WI38 (cell line): ENCODE data around the gene LGALS3.

Source experiments
- H3K4me3 ChIP-seq: 2 replicates; pipeline ENCODE4 v1.5.1; 2011; ENCODE audit warnings: low read depth, mild to moderate bottlenecking, control low read depth, low read length
- TF ChIP-seq, protein P1 (sequence below): IDR thresholded peaks from 2 replicates; pipeline ENCODE4 v1.5.1; 2012; ENCODE audit warnings: low read depth, mild to moderate bottlenecking, control low read depth, low read length

LGALS3 gene

DNA sequence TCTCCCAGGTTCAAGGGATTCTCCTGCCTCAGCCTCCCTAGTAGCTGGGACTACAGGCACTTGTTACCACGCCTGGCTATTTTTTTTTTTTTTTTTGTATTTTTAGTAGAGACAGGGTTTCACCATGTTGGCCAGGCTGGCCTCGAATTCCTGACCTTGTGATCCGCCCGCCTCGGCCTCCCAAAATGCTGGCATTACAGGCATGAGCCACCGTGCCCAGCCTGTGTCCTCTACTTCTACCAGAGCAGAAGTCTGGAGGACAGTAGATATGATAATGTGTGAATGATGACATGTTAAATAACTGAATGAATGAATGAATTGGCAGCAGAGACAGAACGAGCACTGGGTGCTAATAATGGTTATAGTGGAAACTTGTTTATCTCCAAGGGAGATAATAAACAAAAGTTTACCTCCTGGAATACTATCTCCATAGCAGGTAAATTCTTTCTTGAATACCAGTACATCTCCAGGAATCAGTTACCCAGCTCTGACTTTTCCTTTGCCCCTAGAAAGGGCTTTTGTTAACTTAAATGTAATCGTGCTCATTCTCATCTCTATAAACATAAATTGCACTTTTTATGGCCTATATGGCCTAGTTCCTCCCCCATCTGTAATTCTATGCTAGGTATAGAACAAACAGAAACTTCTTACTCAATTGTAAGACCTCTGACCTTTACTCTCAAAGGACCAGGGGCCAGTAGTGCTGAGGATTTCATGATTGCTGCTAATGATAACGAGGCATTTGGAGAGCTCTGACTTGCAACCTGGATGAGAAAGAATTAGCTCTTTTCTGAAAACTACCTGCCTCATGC lies 7.2 kb upstream of the LGALS3 start:
- H3K4me3 ChIP-seq: no peak overlapping the region
- TF ChIP-seq, protein P1, sequence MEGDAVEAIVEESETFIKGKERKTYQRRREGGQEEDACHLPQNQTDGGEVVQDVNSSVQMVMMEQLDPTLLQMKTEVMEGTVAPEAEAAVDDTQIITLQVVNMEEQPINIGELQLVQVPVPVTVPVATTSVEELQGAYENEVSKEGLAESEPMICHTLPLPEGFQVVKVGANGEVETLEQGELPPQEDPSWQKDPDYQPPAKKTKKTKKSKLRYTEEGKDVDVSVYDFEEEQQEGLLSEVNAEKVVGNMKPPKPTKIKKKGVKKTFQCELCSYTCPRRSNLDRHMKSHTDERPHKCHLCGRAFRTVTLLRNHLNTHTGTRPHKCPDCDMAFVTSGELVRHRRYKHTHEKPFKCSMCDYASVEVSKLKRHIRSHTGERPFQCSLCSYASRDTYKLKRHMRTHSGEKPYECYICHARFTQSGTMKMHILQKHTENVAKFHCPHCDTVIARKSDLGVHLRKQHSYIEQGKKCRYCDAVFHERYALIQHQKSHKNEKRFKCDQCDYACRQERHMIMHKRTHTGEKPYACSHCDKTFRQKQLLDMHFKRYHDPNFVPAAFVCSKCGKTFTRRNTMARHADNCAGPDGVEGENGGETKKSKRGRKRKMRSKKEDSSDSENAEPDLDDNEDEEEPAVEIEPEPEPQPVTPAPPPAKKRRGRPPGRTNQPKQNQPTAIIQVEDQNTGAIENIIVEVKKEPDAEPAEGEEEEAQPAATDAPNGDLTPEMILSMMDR: no peak

DNA sequence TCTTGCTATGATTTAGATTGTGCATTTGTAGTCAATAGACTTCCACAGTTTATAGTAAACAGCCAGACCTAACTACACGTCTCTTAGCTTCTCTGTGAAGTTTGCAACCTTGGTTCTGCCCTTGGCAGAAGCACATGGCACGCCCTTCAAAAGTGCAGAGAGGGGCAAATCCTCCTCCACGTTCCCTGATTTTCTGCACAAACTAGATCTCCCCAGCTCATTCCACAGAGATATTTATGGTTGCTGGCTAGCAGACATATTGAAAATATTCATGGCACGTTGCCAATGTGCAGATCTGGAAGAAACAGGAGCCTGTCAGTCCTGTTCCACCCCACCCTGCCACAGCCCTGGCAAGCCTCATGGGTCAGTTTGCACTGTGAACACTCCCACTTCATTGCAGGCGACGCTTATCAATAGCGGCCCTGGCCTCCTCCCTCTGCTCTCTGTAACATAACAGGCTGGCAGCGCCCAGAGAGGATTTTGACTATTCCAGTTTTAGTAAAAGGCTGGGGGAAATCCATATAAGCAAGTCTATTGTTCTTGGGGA lies 6.5 kb upstream of the LGALS3 start:
- H3K4me3 ChIP-seq: no peak overlapping the region
- TF ChIP-seq, protein P1: no peak

DNA sequence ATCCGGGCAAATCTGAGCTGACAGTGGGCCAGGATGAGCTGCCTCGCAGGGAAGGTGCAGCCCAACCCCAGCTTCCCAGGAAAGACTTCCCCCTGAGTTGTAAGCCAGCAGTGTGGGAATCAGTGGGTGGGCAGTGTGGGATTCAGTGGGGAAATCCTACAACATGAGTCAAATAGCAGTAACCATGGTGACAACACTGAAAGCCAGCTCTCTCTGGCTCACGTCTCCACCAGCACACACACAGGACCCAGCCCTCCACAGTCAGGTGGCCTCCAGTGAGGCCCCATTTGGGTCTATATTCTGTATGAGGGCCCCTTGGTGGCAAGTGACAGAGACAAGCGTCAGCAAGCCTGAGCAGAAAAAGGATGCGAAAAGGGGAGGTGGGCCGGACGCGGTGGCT lies 6.0 kb upstream of the LGALS3 start:
- TF ChIP-seq, protein P1: no peak

DNA sequence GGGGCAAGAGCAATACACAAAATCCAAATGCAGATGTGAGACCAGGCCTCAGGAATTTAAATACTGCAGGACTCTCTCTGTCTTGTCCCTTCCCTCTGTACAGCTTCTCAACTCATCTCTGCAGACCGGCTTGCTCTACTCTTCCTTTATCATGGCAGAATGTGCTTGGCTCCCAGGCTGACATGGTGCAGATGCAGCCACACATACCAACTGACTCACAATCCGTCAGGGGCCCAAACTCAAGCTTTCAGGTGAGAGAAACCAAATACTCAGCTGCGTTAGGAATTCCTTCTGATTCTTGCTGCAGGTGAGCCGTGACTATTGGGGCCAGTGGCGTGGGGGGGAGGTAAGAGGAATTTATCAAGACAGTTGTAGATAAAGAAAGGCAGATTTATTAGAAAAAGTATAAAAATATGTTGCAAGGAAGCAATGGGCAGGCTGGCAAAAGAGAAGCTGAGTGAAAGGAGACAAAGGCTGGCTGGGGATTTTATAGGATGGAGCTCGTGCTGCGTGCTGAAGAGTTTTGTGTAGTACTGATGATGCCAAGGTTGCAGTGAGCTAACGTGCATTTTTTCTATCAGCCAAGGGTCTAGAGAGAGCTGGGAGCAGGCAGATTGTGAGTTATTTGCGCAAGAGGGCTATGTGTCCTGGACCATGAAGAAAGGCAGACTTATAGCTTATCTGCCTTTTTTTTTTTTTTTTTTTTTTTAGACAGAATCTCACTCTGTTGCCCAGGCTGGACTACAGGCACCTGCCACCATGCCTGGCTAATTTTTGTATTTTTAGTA lies 5.0 kb upstream of the LGALS3 start:
- TF ChIP-seq, protein P1: no peak
- no peak overlapping the region for H3K4me3 ChIP-seq

More for the DNA sequence above, 6.0 kb upstream of the LGALS3 start:
- H3K4me3 ChIP-seq: no peak overlapping the region

DNA sequence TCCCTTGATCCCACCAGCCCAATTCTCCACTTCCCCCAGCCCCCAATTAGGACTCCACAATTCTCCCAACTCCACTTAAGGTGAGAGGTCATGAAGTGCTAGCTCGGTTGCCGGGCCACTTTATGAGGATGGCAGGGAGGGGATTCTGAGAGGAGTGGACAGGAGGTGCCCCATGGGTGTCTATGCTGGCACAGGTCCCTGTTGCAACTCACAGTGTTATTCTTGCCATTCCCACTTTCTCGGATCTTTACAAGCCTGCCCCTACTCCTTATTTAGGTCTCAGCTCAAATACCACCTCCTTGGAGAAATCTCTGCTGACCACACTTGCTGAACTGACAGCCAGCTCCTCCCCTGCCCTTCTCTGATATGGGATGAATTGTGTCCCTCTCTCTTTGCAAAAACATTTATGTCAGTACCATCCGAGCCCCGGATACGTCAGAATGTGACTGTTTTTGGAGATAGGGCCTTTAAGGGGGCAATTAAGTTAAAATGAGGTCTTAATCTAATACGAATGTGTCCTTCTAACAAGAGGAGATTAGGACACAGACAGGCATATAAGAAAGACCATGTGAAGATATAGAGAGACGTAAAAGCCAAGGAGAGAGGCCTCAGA lies 4.2 kb upstream of the LGALS3 start:
- TF ChIP-seq, protein P1: no peak

DNA sequence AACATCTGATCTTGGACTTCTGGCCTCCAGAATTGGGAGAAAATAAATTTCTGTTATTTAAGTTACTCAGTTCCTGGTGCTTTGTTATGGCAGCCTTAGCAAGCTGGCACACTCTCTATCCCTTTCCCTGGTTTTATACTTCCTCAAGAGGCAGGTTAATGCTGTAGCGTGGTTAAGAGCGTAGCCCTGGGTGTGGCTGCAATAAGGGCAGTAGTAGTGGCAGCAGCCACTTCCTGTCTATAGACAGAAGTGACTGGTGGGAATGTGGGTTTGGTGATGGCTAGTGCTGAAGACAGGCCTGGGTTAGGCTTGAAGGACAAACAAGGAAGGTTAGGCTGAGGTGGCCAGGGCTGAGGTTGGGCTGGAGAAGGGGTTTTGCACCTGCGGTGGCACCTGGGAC lies 3.6 kb upstream of the LGALS3 start:
- no peak overlapping the region for H3K4me3 ChIP-seq
- TF ChIP-seq, protein P1: no peak

More for the DNA sequence above, 4.2 kb upstream of the LGALS3 start:
- no peak overlapping the region for H3K4me3 ChIP-seq
